Measurements from ENCODE around the gene ZNF749.

The ZNF749 gene

GRCh38 chr19:57435062-57435978 lies at the start of gene ZNF749:
Gene ZNF749, plus strand, starts transcription at chr19:57435325. Its CDS starts 254 bp downstream, at chr19:57435579.
- Histone ChIP-seq H3K36me3 (ENCODE audit: low read length) (no peaks in the 10 kb centered on the region), H3K27ac (ENCODE audit: low read depth, low read length) (peak within 1 kb of the TSS; percentile 14; the same call in 1 of the 2 replicates)

GRCh38 chr19:57389194-57389729 lies 45.9 kb upstream of the ZNF749 start:
- H3K27me3 ChIP-seq (ENCODE audit: low read length): no peaks in the 10 kb centered on the region
- H3K9ac ChIP-seq (ENCODE audit: low read length): peak overlapping the region; percentile 78
- no peaks in the 10 kb centered on the region for H4K20me1 ChIP-seq (ENCODE audit: low read depth, low read length)
- H3K4me2 ChIP-seq (ENCODE audit: low read depth, low read length, poor library complexity, severe bottlenecking): peak overlapping the region; percentile 87
- H3K9me2 ChIP-seq (replicated peaks; ENCODE audit: insufficient read depth, low read length): no peaks in the 10 kb centered on the region
- no peaks in the 10 kb centered on the region for H3K9me3 ChIP-seq (ENCODE audit: insufficient read depth, low read length)
- H3K4me3 ChIP-seq (ENCODE audit: insufficient read depth, low read length, poor library complexity, severe bottlenecking): peak overlapping the region; percentile 72
- no peaks in the 10 kb centered on the region for H3F3A ChIP-seq (ENCODE audit: insufficient read depth)
- no peaks in the 10 kb centered on the region; the same call in 1 of the 2 replicates for H3K36me3 ChIP-seq (ENCODE audit: low read length)
- peaks cover 41% of the 10 kb centered on the region for H3K79me2 ChIP-seq (ENCODE audit: insufficient read depth, low read length)
- peak overlapping the region; percentile 95 for H2AFZ ChIP-seq (ENCODE audit: low read depth, low read length, severe bottlenecking)
- H3K27ac ChIP-seq (ENCODE audit: low read depth, low read length): peak overlapping the region; percentile 53
- no peak for TF ChIP-seq CTCF (IDR thresholded peaks at IDR 0.05; ENCODE audit: insufficient read depth, low read length, poor library complexity, severe bottlenecking)
- TF ChIP-seq EZH2phosphoT487 (conservative IDR thresholded peaks at IDR 0.05; ENCODE audit: low read length): no peak

More at GRCh38 chr19:57435062-57435978, at the start of gene ZNF749:
- H4K20me1 ChIP-seq (ENCODE audit: low read depth, low read length): no peaks in the 10 kb centered on the region
- no peaks in the 10 kb centered on the region for H3F3A ChIP-seq (ENCODE audit: insufficient read depth)
- H3K9me2 ChIP-seq (replicated peaks; ENCODE audit: insufficient read depth, low read length): no peaks in the 10 kb centered on the region
- no peaks in the 10 kb centered on the region for H3K27me3 ChIP-seq (ENCODE audit: low read length)
- peak within 1 kb of the TSS; percentile 73 for H3K4me2 ChIP-seq (ENCODE audit: low read depth, low read length, poor library complexity, severe bottlenecking)
- peak within 1 kb of the TSS; percentile 94 for H2AFZ ChIP-seq (ENCODE audit: low read depth, low read length, severe bottlenecking)
- peak within 1 kb of the TSS; percentile 81 for H3K4me3 ChIP-seq (ENCODE audit: insufficient read depth, low read length, poor library complexity, severe bottlenecking)
- peak within 1 kb of the TSS; percentile 75 for H3K9ac ChIP-seq (ENCODE audit: low read length)
- no peaks in the 10 kb centered on the region for H3K9me3 ChIP-seq (ENCODE audit: insufficient read depth, low read length)
- TF ChIP-seq EZH2phosphoT487 (conservative IDR thresholded peaks at IDR 0.05; ENCODE audit: low read length) (no peak), CTCF (IDR thresholded peaks at IDR 0.05; ENCODE audit: insufficient read depth, low read length, poor library complexity, severe bottlenecking) (no peak)
- peaks cover 45% of the 10 kb centered on the region for H3K79me2 ChIP-seq (ENCODE audit: insufficient read depth, low read length)

GRCh38 chr19:57389730-57390598 lies 45.2 kb upstream of the ZNF749 start, which contains the start of gene ZNF548:
Gene ZNF548, plus strand, starts transcription at chr19:57389854. Its CDS starts 246 bp downstream, at chr19:57390100.
- Histone ChIP-seq H3K4me2 (ENCODE audit: low read depth, low read length, poor library complexity, severe bottlenecking) (peak within 1 kb of the TSS; percentile 87), H3K9me3 (ENCODE audit: insufficient read depth, low read length) (no peaks in the 10 kb centered on the region), H3K9me2 (replicated peaks; ENCODE audit: insufficient read depth, low read length) (no peaks in the 10 kb centered on the region), H4K20me1 (ENCODE audit: low read depth, low read length) (no peaks in the 10 kb centered on the region), H3K27me3 (ENCODE audit: low read length) (no peaks in the 10 kb centered on the region), H3K79me2 (ENCODE audit: insufficient read depth, low read length) (peaks cover 45% of the 10 kb centered on the region), H3F3A (ENCODE audit: insufficient read depth) (no peaks in the 10 kb centered on the region), H3K4me3 (ENCODE audit: insufficient read depth, low read length, poor library complexity, severe bottlenecking) (peak within 1 kb of the TSS; percentile 72), H3K36me3 (ENCODE audit: low read length) (no peaks in the 10 kb centered on the region; the same call in 1 of the 2 replicates), H2AFZ (ENCODE audit: low read depth, low read length, severe bottlenecking) (peak within 1 kb of the TSS; percentile 95), H3K9ac (ENCODE audit: low read length) (peak within 1 kb of the TSS; percentile 78), H3K27ac (ENCODE audit: low read depth, low read length) (peak within 1 kb of the TSS; percentile 53)
- TF ChIP-seq EZH2phosphoT487 (conservative IDR thresholded peaks at IDR 0.05; ENCODE audit: low read length) (no peak), CTCF (IDR thresholded peaks at IDR 0.05; ENCODE audit: insufficient read depth, low read length, poor library complexity, severe bottlenecking) (no peak)
